T-helper 17 cell (primary cell): ENCODE results near the gene POTEI. TPM values are rescaled to one million over a fixed set of nuclear protein-coding genes. Genes with fewer than 3 reads are reported as not detected.
"Not testable (repeated sequence)": the region's sequence is repeated elsewhere in the genome, so short reads cannot be mapped to it uniquely, and the experiment has no call there.

Source experiments
- ATAC-seq: fragments of 150-1000 bp; cut with Tn5 transposase; 2 replicates; pipeline ENCODE4 v1.10.0; 2021; ENCODE audit warnings: mild to moderate bottlenecking, moderate library complexity
- DNase-seq, 3 donors: peaks; one replicate each; pipeline versions ENCODE4 v3.0.0 to v3.0.0-alpha.2; 2020 to 2021
- H3K9me3 ChIP-seq: one replicate; pipeline ENCODE4 v1.7.0; 2013; ENCODE audit warnings: low read length, mild to moderate bottlenecking; ENCODE audit not compliant: control insufficient read depth, poor library complexity, severe bottlenecking
- H3K27ac Mint-ChIP-seq: one replicate; pipeline ENCODE4 v1.8.0; 2022; ENCODE audit warnings: mild to moderate bottlenecking, moderate library complexity, mixed read lengths
- H3K27me3 Mint-ChIP-seq: one replicate; pipeline ENCODE4 v1.8.0; 2022; ENCODE audit warnings: mixed read lengths
- H3K36me3 Mint-ChIP-seq: one replicate; pipeline ENCODE4 v1.8.0; 2022; ENCODE audit warnings: low read depth, mixed read lengths
- H3K4me1 Mint-ChIP-seq: one replicate; pipeline ENCODE4 v1.8.0; 2022; ENCODE audit warnings: mild to moderate bottlenecking, mixed read lengths
- H3K4me3 Mint-ChIP-seq: one replicate; pipeline ENCODE4 v1.8.0; 2022; ENCODE audit warnings: mild to moderate bottlenecking, moderate library complexity, mixed read lengths
- total RNA-seq, 4 donors: library from RNA in 2 of 4; stranded (reverse) in 2 of 4; gene quantifications; one replicate each; pipeline ENCODE4 v1.2.3 and lab custom pipeline; 2022 to 2026

Gene POTEI
- total RNA-seq, 2 donors from 2014 or later: not detected

GRCh38 chr2:130451278-130451677, 57.9 kb downstream of the POTEI start:
- not testable (repeated sequence) for H3K27me3 Mint-ChIP-seq, ATAC-seq, H3K4me3 Mint-ChIP-seq, H3K4me1 Mint-ChIP-seq, H3K27ac Mint-ChIP-seq, H3K9me3 ChIP-seq, H3K36me3 Mint-ChIP-seq, DNase-seq

- ATAC-seq, H3K27ac Mint-ChIP-seq, H3K27me3 Mint-ChIP-seq, DNase-seq, H3K4me3 Mint-ChIP-seq, H3K36me3 Mint-ChIP-seq, H3K4me1 Mint-ChIP-seq, H3K9me3 ChIP-seq: not testable (repeated sequence)
These were observed 58.8 kb downstream of the POTEI start for GRCh38 chr2:130450366-130450765.

GRCh38 chr2:130427631-130428030, 81.5 kb downstream of the POTEI start:
- not testable (repeated sequence) for H3K4me3 Mint-ChIP-seq, H3K27ac Mint-ChIP-seq, H3K4me1 Mint-ChIP-seq, ATAC-seq, H3K9me3 ChIP-seq, DNase-seq, H3K36me3 Mint-ChIP-seq
- peaks cover 17% of the 10 kb centered on the region for H3K27me3 Mint-ChIP-seq

GRCh38 chr2:130418845-130419244, 90.3 kb downstream of the POTEI start:
- not testable (repeated sequence) for H3K4me3 Mint-ChIP-seq, ATAC-seq, H3K27me3 Mint-ChIP-seq, H3K4me1 Mint-ChIP-seq, H3K27ac Mint-ChIP-seq, DNase-seq, H3K36me3 Mint-ChIP-seq, H3K9me3 ChIP-seq

GRCh38 chr2:130416693-130417092, 92.4 kb downstream of the POTEI start:
- ATAC-seq, H3K4me3 Mint-ChIP-seq, H3K27me3 Mint-ChIP-seq, H3K9me3 ChIP-seq, H3K36me3 Mint-ChIP-seq, H3K27ac Mint-ChIP-seq, DNase-seq, H3K4me1 Mint-ChIP-seq: not testable (repeated sequence)

Other genes with a start within 250 kb of the POTEI start
- gene IMP4, start 166.4 kb downstream of the POTEI start, total RNA-seq: 10 to 100 TPM; 59.3 to 65.6 TPM
- gene PTPN18, start 153.3 kb downstream of the POTEI start, total RNA-seq: 100 to 1,000 TPM in 1 of 2 donors, 10 to 100 TPM in 1; 53.2 to 102 TPM
- not detected for gene CFC1B, start 11.9 kb upstream of the POTEI start, total RNA-seq
- not detected for gene CFC1, start 90.2 kb upstream of the POTEI start, total RNA-seq
- gene POTEJ, start 102.1 kb upstream of the POTEI start, total RNA-seq: not detected
- not detected for gene GPR148, start 219.7 kb upstream of the POTEI start, total RNA-seq
- gene AMER3, start 246.2 kb upstream of the POTEI start, total RNA-seq: not detected